ENCODE results near the gene PINK1. TPM values are rescaled to one million over a fixed set of nuclear protein-coding genes. Genes with fewer than 3 reads are reported as not detected.
"Not testable (repeated sequence)": the region's sequence is repeated elsewhere in the genome, so short reads cannot be mapped to it uniquely, and the experiment has no call there.

Gene PINK1
- total RNA-seq, 1 donor from 2014 or later: 3.3 TPM

DNA sequence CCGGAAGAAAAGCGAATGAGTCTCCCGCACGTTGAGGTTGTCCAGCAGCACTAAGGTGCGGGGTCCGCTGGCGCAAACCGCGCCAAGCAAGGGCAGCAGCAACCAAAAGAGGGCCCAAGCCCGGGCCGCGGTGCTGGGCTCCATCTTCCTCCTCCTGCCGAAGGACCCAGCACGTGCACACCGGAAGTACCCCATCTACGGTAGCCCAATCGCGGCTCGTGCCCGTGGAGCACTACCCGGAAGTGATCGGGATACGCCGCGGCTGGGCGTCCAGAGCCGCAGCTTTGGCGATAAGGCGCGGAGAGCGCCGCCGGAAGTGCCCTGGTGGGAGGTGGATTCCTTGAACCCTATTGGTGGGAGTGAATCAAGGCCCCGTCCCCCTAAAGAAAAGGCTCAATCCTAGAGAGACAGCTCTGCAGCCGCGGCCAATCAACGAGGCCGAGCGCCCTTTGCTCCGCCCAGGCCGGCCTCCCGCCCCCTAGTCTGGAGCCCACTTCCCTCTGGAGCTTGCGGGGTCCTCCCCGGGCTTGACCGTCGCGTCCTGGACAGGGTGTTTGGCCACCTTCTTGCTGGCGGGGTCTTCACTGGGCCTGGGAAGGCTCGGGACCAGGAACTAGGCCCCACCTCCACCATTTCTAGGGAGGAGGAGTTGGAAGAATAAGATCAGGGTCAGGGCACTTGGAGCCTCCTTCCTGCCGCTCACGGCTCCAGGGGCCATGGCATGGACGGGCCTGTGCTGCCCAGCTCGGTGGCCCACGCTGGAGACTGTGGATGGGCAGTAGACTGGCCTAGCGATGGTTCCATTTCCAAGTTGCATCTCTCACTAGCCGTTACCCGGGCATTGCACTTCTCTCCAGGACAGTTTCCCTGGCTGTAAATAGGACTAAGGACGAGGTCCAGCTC is 28.2 kb downstream of the PINK1 start, which contains the start of gene DDOST:
DDOST (minus strand) TSS at position 163 of the 903 bp plus-strand sequence; CDS start at position 144, 19 bp downstream.
- intact Hi-C loops (cut with micrococcal nuclease): loop anchor here (1.0 to 10.0 kb wide), 9 partner anchors 21 to 1793 kb away; partner anchors contain the start of genes MUL1, OTUD3, PINK1 and SH2D5
- H3K4me1 Mint-ChIP-seq (ENCODE audit: low read depth): peaks cover 45% of the 10 kb centered on the region
- DNase-seq (ENCODE audit: low spot score): peak; percentile 94
- H3K9me3 Mint-ChIP-seq: no peaks in the 10 kb centered on the region
- H3K27ac Mint-ChIP-seq: peak within 1 kb of the TSS; percentile 97
- H3K36me3 Mint-ChIP-seq (ENCODE audit: low read depth): peaks cover 31% of the 10 kb centered on the region
- no peaks in the 10 kb centered on the region for H3K27me3 Mint-ChIP-seq (ENCODE audit: insufficient read depth)
- peak within 1 kb of the TSS; percentile 97 for H3K4me3 Mint-ChIP-seq

DNA sequence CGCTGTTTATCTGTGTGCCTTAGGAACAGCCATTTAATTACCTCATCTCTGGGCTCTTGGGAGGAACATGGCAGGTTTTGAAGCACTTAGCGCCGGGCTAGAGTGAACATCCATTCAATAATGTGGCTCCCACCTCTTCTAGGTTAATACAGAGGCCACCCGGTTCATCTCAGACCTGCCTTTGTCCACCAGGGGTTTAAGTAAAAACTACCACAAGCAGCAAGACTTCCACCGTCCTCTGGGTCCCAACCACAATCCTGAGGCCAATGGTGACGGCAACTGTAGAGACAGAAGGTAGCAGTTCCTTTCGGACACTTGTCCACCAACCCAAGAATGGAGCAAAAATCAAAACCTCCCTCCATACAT is 28.8 kb downstream of the PINK1 start:
- intact Hi-C loops (cut with micrococcal nuclease): loop anchor here (10.0 kb wide), 2 partner anchors 777 to 1793 kb away; partner anchors contain the start of genes OTUD3 and ZBTB40
- peaks cover 45% of the 10 kb centered on the region for H3K4me1 Mint-ChIP-seq (ENCODE audit: low read depth)
- no peak for DNase-seq (ENCODE audit: low spot score)

DNA sequence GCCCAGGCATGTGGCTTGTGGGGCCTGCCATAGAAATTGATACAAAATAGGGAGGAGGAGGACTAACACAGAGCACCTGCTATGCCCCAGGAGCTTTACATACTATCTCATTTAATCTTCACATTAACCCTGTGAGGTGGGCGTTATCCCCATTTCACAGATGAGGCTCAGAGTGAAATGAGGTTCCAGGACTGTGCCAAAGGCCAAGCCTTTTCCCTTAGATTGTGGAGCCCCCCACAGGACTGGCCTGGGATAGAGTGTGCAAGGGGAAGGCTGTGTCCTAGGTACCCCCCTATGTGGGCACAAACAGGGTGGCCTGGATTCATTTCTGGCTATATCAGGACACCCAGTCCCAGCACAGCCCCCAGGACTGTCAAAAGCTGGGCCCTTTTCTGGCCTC is 30.1 kb downstream of the PINK1 start:
- H3K4me1 Mint-ChIP-seq (ENCODE audit: low read depth): peaks cover 43% of the 10 kb centered on the region
- H3K4me3 Mint-ChIP-seq: peak overlapping the region; percentile 27
- H3K27me3 Mint-ChIP-seq (ENCODE audit: insufficient read depth): no peaks in the 10 kb centered on the region
- no peaks in the 10 kb centered on the region for H3K9me3 Mint-ChIP-seq
- intact Hi-C loops (cut with micrococcal nuclease): loop anchor here (10.0 kb wide), 2 partner anchors 779 to 1791 kb away; partner anchors contain the start of genes OTUD3 and ZBTB40
- H3K27ac Mint-ChIP-seq: no peak overlapping the region
- peaks cover 18% of the 10 kb centered on the region for H3K36me3 Mint-ChIP-seq (ENCODE audit: low read depth)
- DNase-seq (ENCODE audit: low spot score): no peak

More for the DNA sequence above, 28.8 kb downstream of the PINK1 start:
- peak overlapping the region; percentile 97 for H3K27ac Mint-ChIP-seq
- peaks cover 25% of the 10 kb centered on the region for H3K36me3 Mint-ChIP-seq (ENCODE audit: low read depth)
- H3K4me3 Mint-ChIP-seq: peak overlapping the region; percentile 97
- no peaks in the 10 kb centered on the region for H3K27me3 Mint-ChIP-seq (ENCODE audit: insufficient read depth)
- H3K9me3 Mint-ChIP-seq: no peaks in the 10 kb centered on the region

DNA sequence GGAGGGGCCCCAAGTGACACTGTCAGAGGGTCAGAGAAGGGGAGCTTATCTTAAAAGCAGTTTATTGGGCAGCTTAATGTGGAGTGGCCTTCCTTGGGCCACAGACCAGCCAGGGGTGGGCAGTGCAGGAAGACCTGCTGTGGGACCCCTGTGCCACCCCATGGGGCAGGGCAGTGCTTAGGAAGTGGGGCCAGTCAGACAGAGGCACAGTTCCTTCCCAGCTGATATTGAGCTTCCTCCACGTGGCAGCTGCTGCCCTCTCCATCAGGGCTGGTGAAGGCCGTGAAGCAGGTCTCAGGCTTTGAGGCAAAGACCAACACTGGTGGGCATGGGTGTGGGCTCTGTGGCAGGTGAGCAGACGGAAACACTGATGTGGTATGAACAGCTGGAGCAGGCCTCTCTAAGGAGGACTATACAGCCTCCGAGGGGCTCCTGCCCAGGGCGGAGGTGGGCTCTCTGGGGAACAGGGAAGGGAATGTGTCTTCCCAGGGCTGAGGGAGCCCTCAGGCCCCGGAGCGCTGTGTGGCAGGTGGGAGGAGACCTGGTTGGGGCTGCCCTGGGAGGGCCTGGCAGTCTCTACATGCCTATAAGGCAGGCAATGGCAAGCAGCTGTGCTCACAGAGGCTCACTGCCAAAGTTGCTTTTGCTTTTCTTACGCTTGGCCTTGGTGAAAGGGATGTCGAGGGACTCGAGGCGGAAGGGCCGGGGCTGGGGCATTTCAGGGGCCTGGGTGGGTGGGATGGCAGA is 30.9 kb downstream of the PINK1 start:
- intact Hi-C loops (cut with micrococcal nuclease): loop anchor here (10.0 kb wide), 2 partner anchors 779 to 1791 kb away; partner anchors contain the start of genes OTUD3 and ZBTB40

DNA sequence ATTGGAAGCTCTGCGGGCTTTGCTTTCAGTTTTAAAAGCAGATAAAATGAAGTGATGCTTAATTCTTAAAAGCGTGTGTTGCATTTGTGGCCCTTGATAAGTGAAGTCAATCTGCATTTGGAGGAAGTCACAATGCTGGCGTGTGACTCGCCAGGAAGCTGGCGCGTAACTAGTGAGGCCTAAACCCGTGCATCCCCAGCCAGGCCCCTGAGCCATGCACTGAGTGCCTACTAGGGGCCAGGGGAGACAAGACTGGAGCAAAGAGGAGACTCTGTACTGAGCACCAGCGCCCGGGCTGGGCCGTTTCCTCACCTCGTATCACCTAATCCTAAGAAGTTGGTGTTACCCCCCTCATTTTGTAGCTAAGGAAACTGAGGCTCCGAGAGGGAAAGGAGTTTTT is 32.5 kb downstream of the PINK1 start:
- Mint-ChIP-seq H3K36me3 (ENCODE audit: low read depth) (peaks cover 3% of the 10 kb centered on the region), H3K9me3 (no peaks in the 10 kb centered on the region), H3K4me3 (no peak overlapping the region), H3K27ac (no peak overlapping the region), H3K4me1 (ENCODE audit: low read depth) (peaks cover 25% of the 10 kb centered on the region), H3K27me3 (ENCODE audit: insufficient read depth) (no peaks in the 10 kb centered on the region)
- DNase-seq (ENCODE audit: low spot score): no peak
- intact Hi-C loops (cut with micrococcal nuclease): loop anchor here (10.0 kb wide), 2 partner anchors 781 to 1789 kb away; partner anchors contain the start of genes OTUD3 and ZBTB40

More for the DNA sequence above, 30.9 kb downstream of the PINK1 start:
- H3K27ac Mint-ChIP-seq: no peak overlapping the region
- H3K36me3 Mint-ChIP-seq (ENCODE audit: low read depth): peaks cover 14% of the 10 kb centered on the region
- DNase-seq (ENCODE audit: low spot score): no peak
- no peaks in the 10 kb centered on the region for H3K9me3 Mint-ChIP-seq
- no peak overlapping the region for H3K4me3 Mint-ChIP-seq
- H3K27me3 Mint-ChIP-seq (ENCODE audit: insufficient read depth): no peaks in the 10 kb centered on the region
- peaks cover 40% of the 10 kb centered on the region for H3K4me1 Mint-ChIP-seq (ENCODE audit: low read depth)

- Mint-ChIP-seq H3K36me3 (ENCODE audit: low read depth) (peaks cover 2% of the 10 kb centered on the region), H3K27me3 (ENCODE audit: insufficient read depth) (no peaks in the 10 kb centered on the region), H3K9me3 (no peaks in the 10 kb centered on the region), H3K4me3 (no peak overlapping the region), H3K4me1 (ENCODE audit: low read depth) (peaks cover 25% of the 10 kb centered on the region), H3K27ac (no peak overlapping the region)
- intact Hi-C loops (cut with micrococcal nuclease): loop anchor here (10.0 kb wide), 2 partner anchors 781 to 1789 kb away; partner anchors contain the start of genes OTUD3 and ZBTB40
- no peak for DNase-seq (ENCODE audit: low spot score)
These were observed 32.9 kb downstream of the PINK1 start for GRCh38 chr1:20666146-20666545.

DNA sequence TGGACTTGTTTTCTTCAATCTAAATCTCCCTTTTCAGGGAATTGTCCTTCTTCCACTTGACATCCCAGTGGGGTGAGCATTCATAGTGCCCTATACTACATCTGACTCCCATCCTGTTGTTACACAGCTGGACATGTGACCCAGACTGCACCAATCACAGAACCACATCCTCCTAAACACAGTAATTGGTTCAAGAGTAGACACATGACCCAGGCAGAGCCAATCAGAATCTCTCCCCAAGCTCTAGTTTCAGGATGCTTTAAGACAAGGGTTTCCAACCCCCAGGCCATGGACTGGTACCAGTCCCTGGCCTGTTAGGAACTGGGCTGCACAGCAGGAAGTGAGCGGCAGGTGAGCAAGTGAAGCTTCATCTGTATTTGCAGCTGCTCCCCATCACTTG is 33.5 kb downstream of the PINK1 start:
- Mint-ChIP-seq H3K9me3 (no peaks in the 10 kb centered on the region), H3K4me1 (ENCODE audit: low read depth) (peaks cover 18% of the 10 kb centered on the region), H3K36me3 (ENCODE audit: low read depth) (no peaks in the 10 kb centered on the region), H3K4me3 (no peak overlapping the region), H3K27ac (no peak overlapping the region), H3K27me3 (ENCODE audit: insufficient read depth) (no peaks in the 10 kb centered on the region)
- intact Hi-C loops (cut with micrococcal nuclease): loop anchor here (10.0 kb wide), 2 partner anchors 782 to 1788 kb away; partner anchors contain the start of genes OTUD3 and ZBTB40
- DNase-seq (ENCODE audit: low spot score): no peak

DNA sequence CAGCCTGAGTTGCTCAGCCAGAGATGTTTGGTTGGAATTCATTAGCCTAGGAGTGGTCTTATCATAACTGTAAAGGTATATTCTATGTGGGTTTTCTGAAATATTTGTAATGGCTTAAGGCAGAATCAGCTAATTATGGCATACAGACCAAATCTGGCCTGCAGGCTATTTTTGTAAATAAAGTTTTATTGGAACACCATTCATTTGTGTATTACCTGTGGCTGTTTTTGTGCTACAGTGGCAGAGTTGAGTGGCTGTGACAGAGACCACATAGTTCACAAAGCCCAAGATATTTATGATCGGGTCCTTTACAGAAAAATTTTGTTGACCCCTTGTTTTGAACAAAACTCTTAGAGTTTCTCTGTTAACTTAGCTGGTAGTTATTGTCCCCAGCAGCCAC is 35.3 kb downstream of the PINK1 start:
- intact Hi-C loops (cut with micrococcal nuclease): loop anchor here (10.0 kb wide), 2 partner anchors 784 to 1786 kb away; partner anchors contain the start of genes OTUD3 and ZBTB40

GRCh38 chr1:20670936-20671335 is 37.7 kb downstream of the PINK1 start:
- Mint-ChIP-seq H3K4me1 (ENCODE audit: low read depth) (peaks cover 6% of the 10 kb centered on the region), H3K36me3 (ENCODE audit: low read depth) (no peaks in the 10 kb centered on the region), H3K27me3 (ENCODE audit: insufficient read depth) (peaks cover 7% of the 10 kb centered on the region), H3K9me3 (no peaks in the 10 kb centered on the region), H3K27ac (no peak overlapping the region), H3K4me3 (no peak overlapping the region)
- intact Hi-C loops (cut with micrococcal nuclease): no loop called here
- no peak for DNase-seq (ENCODE audit: low spot score)

More for the DNA sequence above, 35.3 kb downstream of the PINK1 start:
- Mint-ChIP-seq H3K36me3 (ENCODE audit: low read depth) (no peaks in the 10 kb centered on the region), H3K4me3 (no peak overlapping the region), H3K27ac (no peak overlapping the region), H3K9me3 (no peaks in the 10 kb centered on the region), H3K27me3 (ENCODE audit: insufficient read depth) (no peaks in the 10 kb centered on the region), H3K4me1 (ENCODE audit: low read depth) (peaks cover 6% of the 10 kb centered on the region)
- no peak for DNase-seq (ENCODE audit: low spot score)

DNA sequence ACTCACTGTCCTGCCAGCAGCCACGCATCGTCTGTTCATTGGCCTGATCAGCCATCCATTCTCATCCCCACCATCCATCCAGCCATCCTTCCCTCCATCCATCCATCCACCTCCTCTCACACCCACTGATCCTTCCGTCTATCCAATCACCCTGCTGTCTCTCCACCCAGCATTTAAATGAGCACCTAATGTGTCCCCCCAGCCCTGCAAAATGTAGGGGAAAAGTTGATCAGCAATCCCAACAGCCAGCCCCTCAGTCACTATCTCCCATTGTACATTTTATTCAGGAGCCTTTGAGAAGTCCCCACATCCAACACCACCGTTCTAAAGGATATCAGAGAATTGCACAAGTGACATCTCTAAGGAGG is 39.0 kb downstream of the PINK1 start:
- Mint-ChIP-seq H3K27ac (no peak overlapping the region), H3K36me3 (ENCODE audit: low read depth) (no peaks in the 10 kb centered on the region), H3K4me3 (no peak overlapping the region), H3K4me1 (ENCODE audit: low read depth) (no peaks in the 10 kb centered on the region), H3K27me3 (ENCODE audit: insufficient read depth) (peaks cover 13% of the 10 kb centered on the region), H3K9me3 (no peaks in the 10 kb centered on the region)
- no peak for DNase-seq (ENCODE audit: low spot score)
- intact Hi-C loops (cut with micrococcal nuclease): no loop called here

DNA sequence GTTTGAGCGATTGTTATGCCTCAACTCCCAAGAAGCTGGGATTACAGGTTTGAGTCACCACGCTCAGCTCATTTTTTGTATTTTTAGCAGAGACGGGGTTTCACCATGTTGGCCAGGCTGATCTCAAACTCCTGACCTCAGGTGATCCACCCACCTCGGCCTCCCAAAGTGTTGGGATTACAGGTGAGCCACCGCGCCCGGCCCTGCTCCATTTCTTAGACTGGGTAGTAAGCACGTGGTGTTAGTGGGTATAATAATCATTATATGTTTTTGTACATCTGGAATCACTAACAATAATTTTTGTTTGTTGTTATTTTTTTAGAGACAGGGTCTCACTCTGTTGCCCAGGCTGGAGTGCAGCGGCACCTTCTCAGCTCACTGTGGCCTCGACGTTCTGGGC is 40.4 kb downstream of the PINK1 start:
- intact Hi-C loops (cut with micrococcal nuclease); H3K36me3 Mint-ChIP-seq (ENCODE audit: low read depth); H3K4me1 Mint-ChIP-seq (ENCODE audit: low read depth); H3K9me3 Mint-ChIP-seq; DNase-seq (ENCODE audit: low spot score); H3K27ac Mint-ChIP-seq; H3K4me3 Mint-ChIP-seq: not testable (repeated sequence)
- peaks cover 18% of the 10 kb centered on the region for H3K27me3 Mint-ChIP-seq (ENCODE audit: insufficient read depth)

DNA sequence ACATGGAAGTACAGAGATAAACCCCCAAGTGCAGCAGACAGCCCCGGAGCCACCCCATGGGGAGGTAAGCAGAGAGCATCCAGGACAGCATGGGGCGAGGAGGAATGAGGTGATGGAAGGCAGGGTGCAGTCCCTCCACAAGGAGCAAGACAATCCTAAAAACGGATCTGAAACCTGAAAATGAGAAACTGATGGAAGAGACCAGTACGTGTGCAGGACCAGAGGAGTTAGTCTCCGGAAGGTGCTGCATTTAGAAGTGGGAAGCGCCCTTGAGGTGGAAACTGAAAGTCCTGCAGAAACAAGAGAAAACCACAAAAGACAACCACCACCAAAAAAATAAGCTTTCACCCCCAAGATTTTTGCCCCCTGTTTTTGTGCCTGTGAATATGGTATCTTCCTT is 45.3 kb downstream of the PINK1 start:
- DNase-seq (ENCODE audit: low spot score): no peak
- H3K9me3 Mint-ChIP-seq: peaks cover 5% of the 10 kb centered on the region
- intact Hi-C loops (cut with micrococcal nuclease): no loop called here
- H3K27me3 Mint-ChIP-seq (ENCODE audit: insufficient read depth): peaks cover 42% of the 10 kb centered on the region
- H3K4me1 Mint-ChIP-seq (ENCODE audit: low read depth): peaks cover 7% of the 10 kb centered on the region
- H3K36me3 Mint-ChIP-seq (ENCODE audit: low read depth): no peaks in the 10 kb centered on the region
- H3K4me3 Mint-ChIP-seq: no peak overlapping the region
- H3K27ac Mint-ChIP-seq: no peak overlapping the region

Data from activated T-helper 1 cell treated with anti-CD3 and anti-CD28 coated beads, Interleukin-12 subunit alpha, Interleukin-12 subunit beta, Interleukin-2, Interleukin-4 antibody, amounts not matched to agents 30 ng/mL and 10 ng/mL and 1 ng/mL, durations not matched to agents 14 hours and 24 hours and 36 hours (primary cell).